Endothelial cell of umbilical vein (primary cell): ENCODE results near the gene CSMD2. TPM values are rescaled to one million over a fixed set of nuclear protein-coding genes. Genes with fewer than 3 reads are reported as not detected.

Source experiments
- BruUV-seq: library from RNA; stranded (reverse); fragments of 400-500 nt; replicated peaks from 2 replicates; lab custom pipeline; 2021; lab: Mats Ljungman, UMichigan
- CTCF ChIA-PET: fragments of 300-600, 350-600 bp; sonication (Branson Sonifier 250); formaldehyde crosslinking; loops from one replicate; lab custom pipeline; 2021; ENCODE audit warnings: antibody characterized with exemption, inconsistent platforms; lab: Charles Lee
- POLR2A ChIA-PET: fragments of 300-600, 350-600 bp; sonication (Branson Sonifier 250); formaldehyde crosslinking; loops from one replicate; lab custom pipeline; 2021; ENCODE audit warnings: antibody characterized with exemption, inconsistent platforms; lab: Charles Lee
- DNase-seq: peaks from one replicate; pipeline ENCODE4 v3.0.0-alpha.2; 2011; ENCODE audit warnings: low read depth, low spot score
- FAIRE-seq: peaks from 2 replicates; lab custom pipeline; 2011; peaks lifted over from hg19 to GRCh38; lab: Jason Lieb, UNC
- H2AFZ ChIP-seq: 2 replicates; pipeline ENCODE4 v1.6.0; 2012; ENCODE audit warnings: low read depth, low read length, control low read depth, inconsistent platforms
- H3K27ac ChIP-seq: 2 replicates; pipeline ENCODE4 v1.5.1; 2011; ENCODE audit warnings: low read depth, mild to moderate bottlenecking, control low read depth, low read length, moderate library complexity; ENCODE audit not compliant: insufficient read depth
- H3K27me3 ChIP-seq, 2 experiments: 2 replicates each; pipeline versions ENCODE4 v1.6.0 to v1.6.1; 2011; ENCODE audit warnings: low read length in 2 of 2, mixed read lengths in 1 of 2; ENCODE audit not compliant: control insufficient read depth in 2 of 2, insufficient read depth in 2 of 2
- H3K36me3 ChIP-seq, 2 experiments: 2 replicates in 1 of 2; 3 replicates in 1 of 2; pipeline ENCODE4 v1.5.1; 2011; ENCODE audit warnings: low read length in 2 of 2, mild to moderate bottlenecking in 1 of 2, moderate library complexity in 1 of 2; ENCODE audit not compliant: control insufficient read depth in 2 of 2, insufficient read depth in 2 of 2; ENCODE audit errors: extremely low read depth in 1 of 2
- H3K4me1 ChIP-seq: 3 replicates; pipeline ENCODE4 v1.5.1; 2011; ENCODE audit warnings: mild to moderate bottlenecking, low read length; ENCODE audit not compliant: control insufficient read depth, insufficient read depth; ENCODE audit errors: extremely low read depth
- H3K4me2 ChIP-seq: 2 replicates; pipeline ENCODE4 v1.6.1; 2011; ENCODE audit warnings: low read length, control low read depth, mixed read lengths; ENCODE audit not compliant: insufficient read depth
- H3K4me3 ChIP-seq, 3 experiments: fragments of 200-600 bp in 1 of 3; sonication (generic), shearing (Covaris generic) in 1 of 3; replicated peaks in 1 of 3; 2 replicates each; pipeline ENCODE4 v1.5.1; 2011 to 2016; ENCODE audit warnings: control low read depth in 3 of 3, low read length in 3 of 3, mild to moderate bottlenecking in 2 of 3, inconsistent platforms in 1 of 3, low read depth in 1 of 3, moderate library complexity in 1 of 3; ENCODE audit not compliant: insufficient read depth in 1 of 3
- H3K79me2 ChIP-seq: 2 replicates; pipeline ENCODE4 v1.6.0; 2012; ENCODE audit warnings: low read length, inconsistent platforms; ENCODE audit not compliant: control insufficient read depth, insufficient read depth
- H3K9ac ChIP-seq: replicated peaks from 2 replicates; pipeline ENCODE3; 2011; ENCODE audit warnings: low read length, control low read depth; ENCODE audit not compliant: insufficient read depth; ENCODE audit errors: extremely low read depth
- H3K9me1 ChIP-seq: replicated peaks from 3 replicates; pipeline ENCODE4 v1.6.0; 2011; ENCODE audit warnings: mild to moderate bottlenecking, low read length; ENCODE audit not compliant: control insufficient read depth, insufficient read depth; ENCODE audit errors: extremely low read depth
- H3K9me3 ChIP-seq: replicated peaks from 2 replicates; pipeline ENCODE4 v1.5.1; 2012; ENCODE audit warnings: low read length, inconsistent platforms; ENCODE audit not compliant: control insufficient read depth, insufficient read depth
- H4K20me1 ChIP-seq: replicated peaks from 2 replicates; pipeline ENCODE3; 2011; ENCODE audit warnings: mild to moderate bottlenecking, low read length; ENCODE audit not compliant: control insufficient read depth, insufficient read depth; ENCODE audit errors: extremely low read depth
- EZH2 ChIP-seq: IDR thresholded peaks from 2 replicates; pipeline ENCODE4 v1.6.1; 2012; ENCODE audit warnings: borderline replicate concordance, low read depth, mild to moderate bottlenecking, moderate library complexity, low read length, inconsistent platforms; ENCODE audit not compliant: severe bottlenecking
- FOS ChIP-seq: IDR thresholded peaks from 2 replicates; pipeline ENCODE4 v1.6.1; 2011; ENCODE audit warnings: mild to moderate bottlenecking, low read length, moderate library complexity, borderline replicate concordance; ENCODE audit not compliant: insufficient read depth
- GATA2 ChIP-seq: IDR thresholded peaks from 2 replicates; pipeline ENCODE4 v1.7.0; 2011; ENCODE audit warnings: low read depth, mild to moderate bottlenecking, moderate library complexity, mixed read lengths, low read length; ENCODE audit not compliant: insufficient read length, insufficient read depth
- JUN ChIP-seq: IDR thresholded peaks from 2 replicates; pipeline ENCODE4 v1.6.1; 2011; ENCODE audit warnings: borderline replicate concordance, low read depth; ENCODE audit not compliant: insufficient read length, insufficient read depth
- MYC ChIP-seq: IDR thresholded peaks from one replicate; pipeline ENCODE4 v1.6.1; 2011; ENCODE audit warnings: mild to moderate bottlenecking, low read depth, low read length
- POLR2A ChIP-seq: IDR thresholded peaks from 2 replicates; pipeline ENCODE4 v1.6.1; 2012; ENCODE audit warnings: low read depth, mild to moderate bottlenecking, control low read depth, low read length
- POLR2AphosphoS5 ChIP-seq: IDR thresholded peaks from 2 replicates; pipeline ENCODE4 v1.6.1; 2012; ENCODE audit warnings: low read depth, mild to moderate bottlenecking, control low read depth, low read length, moderate library complexity; ENCODE audit not compliant: insufficient read depth
- dilution Hi-C: fragments of 300-500 bp; cut with MboI; formaldehyde crosslinking; loops from one replicate; pipeline ENCODE4 v1.15.0; 2019; ENCODE audit warnings: low sequenced_read_pairs; ENCODE audit not compliant: extremely low pct_ligation_motif_present
- intact Hi-C: fragments of 100-400 bp; cut with micrococcal nuclease; formaldehyde crosslinking; loops from one replicate; pipeline ENCODE4 v1.10.0; 2022
- polyA plus RNA-seq, 4 experiments: library from polyadenylated mRNA; depleted of rRNA in 3 of 4; stranded (reverse) in 3 of 4; unstranded in 1 of 4; fragments of >200 nt; gene quantifications; 2 replicates each; pipeline versions ENCODE4 v1.2.1 to v1.2.3, GENCODE V29; 2011 to 2012; ENCODE audit warnings: missing spikeins in 1 of 4
- total RNA-seq: library from RNA; stranded (reverse); gene quantifications from 2 replicates; pipeline ENCODE4 v1.2.3, GENCODE V29; 2021
- TF ChIP-seq, protein P1 (sequence below): IDR thresholded peaks from 2 replicates; pipeline ENCODE4 v1.6.1; 2011; ENCODE audit not compliant: insufficient read depth, insufficient read length
- TF ChIP-seq, protein P2 (sequence below), 2 donors: IDR thresholded peaks; 1 replicate in 1 of 2; 2 replicates in 1 of 2; pipeline ENCODE4 v1.5.1; 2011; ENCODE audit warnings: low read length in 2 of 2, mild to moderate bottlenecking in 2 of 2, moderate library complexity in 2 of 2, control low read depth in 1 of 2, inconsistent platforms in 1 of 2, low read depth in 1 of 2; ENCODE audit not compliant: insufficient read depth in 1 of 2; ENCODE audit errors: extremely low read depth in 1 of 2

The CSMD2 gene
- total and polyA plus RNA-seq, 2 donors (not counting 3 experiments of a cell fraction or from before 2014, with no cell fraction given) = under 0.01 TPM; not detected in 1

DNA sequence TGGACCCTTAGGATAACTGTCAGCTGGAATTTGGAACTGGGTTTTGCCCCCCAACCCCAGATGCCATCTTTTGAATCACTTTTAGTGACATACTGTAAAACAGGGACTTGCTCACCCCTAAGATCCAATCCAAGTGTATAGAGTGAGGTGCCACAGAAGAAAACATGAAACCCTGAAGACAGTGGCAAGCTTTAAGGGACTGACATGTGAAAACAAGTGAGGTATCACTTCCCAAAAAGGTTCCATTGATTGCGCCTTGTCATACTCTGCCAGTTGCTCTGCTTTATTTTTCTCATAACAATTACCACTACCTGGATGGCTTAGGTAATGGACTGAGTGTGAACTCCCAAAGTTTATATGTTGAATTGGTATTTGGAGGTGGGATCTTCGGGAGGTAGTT, 115.6 kb downstream of the CSMD2 start:
- no peaks in the 10 kb centered on the region for H3K36me3 ChIP-seq
- POLR2A ChIA-PET = no interaction called here
- no peak overlapping the region for H3K27ac ChIP-seq
- H3K4me1 ChIP-seq = no peaks in the 10 kb centered on the region
- CTCF ChIA-PET = no interaction called here
- intact Hi-C loops (no loop called here), dilution Hi-C loops (no loop called here)
- H3K9me3 ChIP-seq = peaks cover 4% of the 10 kb centered on the region
- no peak overlapping the region for H3K4me2 ChIP-seq
- no peaks in the 10 kb centered on the region for H4K20me1 ChIP-seq
- DNase-seq (no peak), FAIRE-seq (no peak)
- no peaks in the 10 kb centered on the region for H3K27me3 ChIP-seq
- H3K9ac ChIP-seq = no peak overlapping the region
- H2AFZ ChIP-seq = no peak overlapping the region
- TF ChIP-seq POLR2A (no peak), GATA2 (no peak)
- BruUV-seq = no TSS peak
- H3K9me1 ChIP-seq = no peaks in the 10 kb centered on the region
- H3K79me2 ChIP-seq = no peaks in the 10 kb centered on the region
- no peak overlapping the region for H3K4me3 ChIP-seq

DNA sequence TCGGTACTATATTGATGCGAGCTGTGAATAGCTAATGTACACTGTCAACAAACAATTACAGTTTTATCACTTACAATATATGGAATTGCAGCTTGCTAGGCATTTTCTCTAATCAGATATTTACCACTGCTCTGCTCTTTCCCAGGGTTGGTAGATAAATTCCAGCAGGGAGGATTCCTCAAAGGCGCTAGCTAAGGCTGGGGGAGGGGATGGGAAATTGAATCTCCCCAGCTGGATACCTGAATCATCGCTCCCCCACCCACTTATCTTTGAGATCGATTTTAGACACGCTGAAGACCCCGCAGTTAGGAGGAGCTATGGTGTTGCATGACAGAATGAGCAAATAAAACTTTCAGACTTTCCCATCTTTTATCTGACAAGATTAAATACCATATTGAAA, 127.2 kb downstream of the CSMD2 start:
- ChIA-PET POLR2A (no interaction called here), CTCF (no interaction called here)
- DNase-seq = no peak
- Histone ChIP-seq H3K79me2 (no peaks in the 10 kb centered on the region), H3K9me3 (peaks cover 2% of the 10 kb centered on the region), H2AFZ (no peak overlapping the region), H3K4me2 (no peak overlapping the region), H3K4me3 (no peak overlapping the region), H3K9me1 (no peaks in the 10 kb centered on the region), H4K20me1 (no peaks in the 10 kb centered on the region), H3K9ac (no peak overlapping the region), H3K27ac (no peak overlapping the region), H3K4me1 (no peaks in the 10 kb centered on the region), H3K36me3 (no peaks in the 10 kb centered on the region), H3K27me3 (no peaks in the 10 kb centered on the region)
- intact Hi-C loops = no loop called here
- TF ChIP-seq EZH2 (no peak), MYC (no peak), POLR2A (no peak), FOS (no peak), GATA2 (no peak), JUN (no peak), POLR2AphosphoS5 (no peak)
- TF ChIP-seq, protein P1, sequence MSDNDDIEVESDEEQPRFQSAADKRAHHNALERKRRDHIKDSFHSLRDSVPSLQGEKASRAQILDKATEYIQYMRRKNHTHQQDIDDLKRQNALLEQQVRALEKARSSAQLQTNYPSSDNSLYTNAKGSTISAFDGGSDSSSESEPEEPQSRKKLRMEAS = no peak
- TF ChIP-seq, protein P2, sequence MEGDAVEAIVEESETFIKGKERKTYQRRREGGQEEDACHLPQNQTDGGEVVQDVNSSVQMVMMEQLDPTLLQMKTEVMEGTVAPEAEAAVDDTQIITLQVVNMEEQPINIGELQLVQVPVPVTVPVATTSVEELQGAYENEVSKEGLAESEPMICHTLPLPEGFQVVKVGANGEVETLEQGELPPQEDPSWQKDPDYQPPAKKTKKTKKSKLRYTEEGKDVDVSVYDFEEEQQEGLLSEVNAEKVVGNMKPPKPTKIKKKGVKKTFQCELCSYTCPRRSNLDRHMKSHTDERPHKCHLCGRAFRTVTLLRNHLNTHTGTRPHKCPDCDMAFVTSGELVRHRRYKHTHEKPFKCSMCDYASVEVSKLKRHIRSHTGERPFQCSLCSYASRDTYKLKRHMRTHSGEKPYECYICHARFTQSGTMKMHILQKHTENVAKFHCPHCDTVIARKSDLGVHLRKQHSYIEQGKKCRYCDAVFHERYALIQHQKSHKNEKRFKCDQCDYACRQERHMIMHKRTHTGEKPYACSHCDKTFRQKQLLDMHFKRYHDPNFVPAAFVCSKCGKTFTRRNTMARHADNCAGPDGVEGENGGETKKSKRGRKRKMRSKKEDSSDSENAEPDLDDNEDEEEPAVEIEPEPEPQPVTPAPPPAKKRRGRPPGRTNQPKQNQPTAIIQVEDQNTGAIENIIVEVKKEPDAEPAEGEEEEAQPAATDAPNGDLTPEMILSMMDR (IDR thresholded peaks at IDR 0.05; ENCODE audit: extremely low read depth in 1 of 2, insufficient read depth in 1 of 2, low read depth in 1 of 2, low read length in 2 of 2) = no peak
- BruUV-seq = no TSS peak
- dilution Hi-C loops = no loop called here
- no peak for FAIRE-seq
